ENCODE measurements around the gene GHR. TPM values are rescaled to one million over a fixed set of nuclear protein-coding genes. Genes with fewer than 3 reads are reported as not detected.

Gene GHR
- total RNA-seq, 1 experiment from 2014 or later, result 1.8 TPM

DNA sequence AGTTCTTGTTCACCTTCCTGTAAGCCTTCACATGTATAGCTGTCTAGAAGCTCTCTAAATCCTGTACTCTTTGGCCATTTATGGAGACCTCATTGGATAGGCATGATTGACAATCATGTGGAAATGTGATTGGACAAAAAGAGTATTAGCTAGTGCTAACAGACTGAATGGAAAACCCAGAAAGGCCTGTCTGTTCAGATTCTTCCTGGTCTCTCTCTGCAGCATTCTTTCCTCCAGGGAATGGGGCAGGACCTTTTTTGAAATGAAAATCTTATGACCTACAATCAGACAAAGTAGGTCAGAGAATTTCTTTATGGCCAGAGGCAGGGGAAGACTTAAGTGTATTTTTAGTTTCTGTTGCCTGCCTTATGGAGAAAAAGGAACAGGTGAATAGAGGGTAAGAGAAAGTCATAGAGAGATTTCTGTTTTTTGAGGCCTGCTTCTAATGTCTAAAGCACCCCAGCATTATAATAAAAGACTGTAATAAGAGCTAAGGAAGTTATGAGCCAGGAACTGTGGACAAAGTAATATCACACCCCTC, 181.0 kb downstream of the GHR start:
- Mint-ChIP-seq H3K9me3 (ENCODE audit: unreplicated experiment) (no peaks in the 10 kb centered on the region), H3K27ac (ENCODE audit: low read depth, unreplicated experiment) (no peak overlapping the region), H3K27me3 (ENCODE audit: insufficient read depth, unreplicated experiment) (no peaks in the 10 kb centered on the region), H3K4me1 (ENCODE audit: insufficient read depth, unreplicated experiment) (peaks cover 11% of the 10 kb centered on the region), H3K4me3 (ENCODE audit: unreplicated experiment) (no peak overlapping the region), H3K36me3 (ENCODE audit: insufficient read depth, unreplicated experiment) (no peaks in the 10 kb centered on the region)
- intact Hi-C loops (cut with micrococcal nuclease), result no loop called here
- CTCF ChIA-PET, result interaction anchor here (0.6 to 0.8 kb wide), 2 partner anchors 20 to 1372 kb away, joined by 5 to 7 read pairs; no protein-coding TSS in a partner anchor
- DNase-seq (ENCODE audit: unreplicated experiment), result no peak
- BruUV-seq (replicated peaks), result no TSS peak
- POLR2A ChIA-PET, result interaction anchor here (0.6 to 1.4 kb wide), 4 partner anchors 9 to 168 kb away, joined by 3 to 4 read pairs (median 3); no protein-coding TSS in a partner anchor
- TF ChIP-seq, protein P1, sequence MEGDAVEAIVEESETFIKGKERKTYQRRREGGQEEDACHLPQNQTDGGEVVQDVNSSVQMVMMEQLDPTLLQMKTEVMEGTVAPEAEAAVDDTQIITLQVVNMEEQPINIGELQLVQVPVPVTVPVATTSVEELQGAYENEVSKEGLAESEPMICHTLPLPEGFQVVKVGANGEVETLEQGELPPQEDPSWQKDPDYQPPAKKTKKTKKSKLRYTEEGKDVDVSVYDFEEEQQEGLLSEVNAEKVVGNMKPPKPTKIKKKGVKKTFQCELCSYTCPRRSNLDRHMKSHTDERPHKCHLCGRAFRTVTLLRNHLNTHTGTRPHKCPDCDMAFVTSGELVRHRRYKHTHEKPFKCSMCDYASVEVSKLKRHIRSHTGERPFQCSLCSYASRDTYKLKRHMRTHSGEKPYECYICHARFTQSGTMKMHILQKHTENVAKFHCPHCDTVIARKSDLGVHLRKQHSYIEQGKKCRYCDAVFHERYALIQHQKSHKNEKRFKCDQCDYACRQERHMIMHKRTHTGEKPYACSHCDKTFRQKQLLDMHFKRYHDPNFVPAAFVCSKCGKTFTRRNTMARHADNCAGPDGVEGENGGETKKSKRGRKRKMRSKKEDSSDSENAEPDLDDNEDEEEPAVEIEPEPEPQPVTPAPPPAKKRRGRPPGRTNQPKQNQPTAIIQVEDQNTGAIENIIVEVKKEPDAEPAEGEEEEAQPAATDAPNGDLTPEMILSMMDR (IDR thresholded peaks at IDR 0.05; ENCODE audit: unreplicated experiment), result no peak

DNA sequence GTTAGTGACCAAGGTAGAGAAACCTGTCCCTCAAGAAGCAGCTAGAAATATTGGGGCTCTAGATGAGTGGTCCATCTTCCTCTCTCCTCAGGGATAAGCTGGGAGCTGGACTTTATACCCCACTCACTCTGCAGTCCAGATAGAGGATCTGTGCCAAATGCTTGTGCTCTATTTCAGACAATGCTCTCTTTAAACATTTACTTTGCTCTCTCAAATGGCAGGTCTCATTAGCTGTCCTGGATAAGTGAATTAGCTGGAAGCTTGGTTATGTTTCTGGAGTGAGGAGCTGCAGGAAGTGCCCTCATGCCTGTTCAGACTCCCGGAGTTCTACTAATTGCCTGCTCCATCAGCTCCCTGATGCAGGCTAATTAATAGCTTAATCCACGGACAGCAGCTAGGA, 182.3 kb downstream of the GHR start:
- Mint-ChIP-seq H3K4me3 (ENCODE audit: unreplicated experiment) (no peak overlapping the region), H3K27me3 (ENCODE audit: insufficient read depth, unreplicated experiment) (no peaks in the 10 kb centered on the region), H3K4me1 (ENCODE audit: insufficient read depth, unreplicated experiment) (peaks cover 11% of the 10 kb centered on the region), H3K27ac (ENCODE audit: low read depth, unreplicated experiment) (no peak overlapping the region), H3K9me3 (ENCODE audit: unreplicated experiment) (no peaks in the 10 kb centered on the region), H3K36me3 (ENCODE audit: insufficient read depth, unreplicated experiment) (no peaks in the 10 kb centered on the region)
- TF ChIP-seq, protein P1 (IDR thresholded peaks at IDR 0.05; ENCODE audit: unreplicated experiment), result no peak
- ChIA-PET CTCF (interaction anchor here (0.7 to 1.8 kb wide), 10 partner anchors 9 to 162 kb away, joined by 3 to 5 read pairs (median 4); no protein-coding TSS in a partner anchor), POLR2A (no interaction called here)
- intact Hi-C loops (cut with micrococcal nuclease), result no loop called here
- BruUV-seq (replicated peaks), result no TSS peak
- DNase-seq (ENCODE audit: unreplicated experiment), result no peak

GRCh38 chr5:42606464-42606869, 183.2 kb downstream of the GHR start:
- intact Hi-C loops (cut with micrococcal nuclease), result no loop called here
- peaks cover 11% of the 10 kb centered on the region for H3K4me1 Mint-ChIP-seq (ENCODE audit: insufficient read depth, unreplicated experiment)
- no peak overlapping the region for H3K27ac Mint-ChIP-seq (ENCODE audit: low read depth, unreplicated experiment)
- H3K9me3 Mint-ChIP-seq (ENCODE audit: unreplicated experiment), result no peaks in the 10 kb centered on the region
- no peak overlapping the region for H3K4me3 Mint-ChIP-seq (ENCODE audit: unreplicated experiment)
- BruUV-seq (replicated peaks), result no TSS peak
- ChIA-PET CTCF (interaction anchor here (0.6 to 1.8 kb wide), 9 partner anchors 15 to 172 kb away, joined by 3 to 5 read pairs (median 4); no protein-coding TSS in a partner anchor), POLR2A (interaction anchor here (0.9 kb wide), 1 partner anchor 14 kb away, joined by 4 read pairs; no protein-coding TSS in a partner anchor)
- H3K36me3 Mint-ChIP-seq (ENCODE audit: insufficient read depth, unreplicated experiment), result no peaks in the 10 kb centered on the region
- no peak for DNase-seq (ENCODE audit: unreplicated experiment)
- TF ChIP-seq, protein P1 (IDR thresholded peaks at IDR 0.05; ENCODE audit: unreplicated experiment), result no peak
- no peaks in the 10 kb centered on the region for H3K27me3 Mint-ChIP-seq (ENCODE audit: insufficient read depth, unreplicated experiment)

DNA sequence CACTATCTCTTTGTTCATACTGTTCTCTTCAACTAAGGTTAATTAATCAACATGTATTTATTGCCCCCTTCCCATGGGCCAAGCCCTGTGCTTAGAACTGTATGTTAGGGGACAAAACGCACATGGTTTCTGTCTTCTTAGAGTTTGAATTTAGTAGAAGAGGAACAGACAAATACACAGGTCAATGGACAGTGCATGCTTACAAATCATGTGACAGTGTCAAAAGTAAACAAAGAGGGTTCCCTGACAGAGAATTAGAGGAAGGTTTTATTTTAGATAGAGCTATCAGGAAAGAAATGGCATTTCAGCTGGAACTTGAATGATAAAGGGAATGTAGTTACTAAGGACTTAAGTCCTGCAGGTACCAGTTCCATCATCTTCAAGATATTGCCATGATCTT, 188.2 kb downstream of the GHR start:
- intact Hi-C loops (cut with micrococcal nuclease), result no loop called here
- Mint-ChIP-seq H3K36me3 (ENCODE audit: insufficient read depth, unreplicated experiment) (peaks cover 7% of the 10 kb centered on the region), H3K27me3 (ENCODE audit: insufficient read depth, unreplicated experiment) (no peaks in the 10 kb centered on the region), H3K4me3 (ENCODE audit: unreplicated experiment) (no peak overlapping the region), H3K9me3 (ENCODE audit: unreplicated experiment) (no peaks in the 10 kb centered on the region), H3K4me1 (ENCODE audit: insufficient read depth, unreplicated experiment) (peaks cover 21% of the 10 kb centered on the region), H3K27ac (ENCODE audit: low read depth, unreplicated experiment) (no peak overlapping the region)
- BruUV-seq (replicated peaks), result no TSS peak
- CTCF ChIA-PET, result no interaction called here
- POLR2A ChIA-PET, result no interaction called here
- no peak for DNase-seq (ENCODE audit: unreplicated experiment)
- TF ChIP-seq, protein P1 (IDR thresholded peaks at IDR 0.05; ENCODE audit: unreplicated experiment), result no peak

Measured in MCF 10A (cell line).